Measurements from ENCODE around the gene PIP5K1B. TPM values are rescaled to one million over a fixed set of nuclear protein-coding genes. Genes with fewer than 3 reads are reported as not detected.

PIP5K1B gene
- total and polyA plus RNA-seq, 10 of the 15 experiments (the other 5 are each of a cell fraction or from before 2014, with no cell fraction given): 6.8 to 16.3 (median 10.6) TPM

GRCh38 chr9:69009708-69010107, 304.7 kb downstream of the PIP5K1B start:
- Histone ChIP-seq H3K4me3 (no peak overlapping the region), H3K79me2 (ENCODE audit: control insufficient read depth, insufficient read depth, low read length) (no peaks in the 10 kb centered on the region), H2AFZ (ENCODE audit: control insufficient read depth, low read depth, low read length) (no peak overlapping the region), H3K4me2 (ENCODE audit: control insufficient read depth, insufficient read depth) (no peak overlapping the region), H3K4me1 (ENCODE audit: control insufficient read depth, insufficient read depth, low read length) (peaks cover 10% of the 10 kb centered on the region; the same call in 1 of the 2 replicates), H3K27me3 (replicated peaks in 1 of 2; ENCODE audit: control insufficient read depth in 2 of 2, insufficient read depth in 2 of 2, low read length in 1 of 2) (no peaks in the 10 kb centered on the region), H3K27ac (ENCODE audit: control insufficient read depth, insufficient read depth) (no peak overlapping the region), H4K20me1 (ENCODE audit: control insufficient read depth, insufficient read depth) (no peaks in the 10 kb centered on the region), H3K36me3 (ENCODE audit: control insufficient read depth in 2 of 2, insufficient read depth in 2 of 2, low read length in 1 of 2) (peaks cover 0 to 4% of the 10 kb centered on the region in 2 experiments; a peak in 3 of 4 replicates), H3K9me3 (replicated peaks; ENCODE audit: control insufficient read depth, insufficient read depth, low read length) (no peaks in the 10 kb centered on the region), H3K9ac (ENCODE audit: control insufficient read depth, insufficient read depth, low read length) (no peak overlapping the region)
- ATAC-seq (no peak), FAIRE-seq (peak; percentile 52), DNase-seq (ENCODE audit: low read depth, low spot score) (no peak)
- intact Hi-C loops (cut with micrococcal nuclease; ENCODE audit: unreplicated experiment): no loop called here
- WGBS (ENCODE audit: insufficient coverage, insufficient replicate concordance, low lambda C conversion rate, missing lambda C conversion rate): 25% methylated on average over 1 of the region's 1 CpG
- ChIA-PET POLR2A (no interaction called here), CTCF (interaction anchor here (1.1 kb wide), 1 partner anchor 13 kb away, joined by 4 read pairs; no protein-coding TSS in a partner anchor), RAD21 (ENCODE audit: unreplicated experiment) (no interaction called here), SMC1A (ENCODE audit: uncharacterized antibody, unreplicated experiment) (interaction anchor here (1.2 kb wide), 1 partner anchor 185 kb away, joined by 3 read pairs; no protein-coding TSS in a partner anchor)
- no TSS peak for BruUV-seq (replicated peaks)
- in situ Hi-C loops (cut with MboI): no loop called here
- TF ChIP-seq KLF5 (IDR thresholded peaks at IDR 0.05; ENCODE audit: partially characterized antibody) (no peak), SUZ12 (IDR thresholded peaks at IDR 0.05; ENCODE audit: unreplicated experiment) (no peak), SREBF1 (IDR thresholded peaks at IDR 0.05; ENCODE audit: low read length) (no peak), ELK1 (IDR thresholded peaks at IDR 0.05; ENCODE audit: low read depth, low read length) (no peak), ZSCAN29 (IDR thresholded peaks at IDR 0.05) (no peak), HDAC6 (IDR thresholded peaks at IDR 0.05; ENCODE audit: unreplicated experiment) (no peak), CBFB (IDR thresholded peaks at IDR 0.05; ENCODE audit: low read depth) (no peak), CREB1 (IDR thresholded peaks at IDR 0.05; ENCODE audit: low read depth) (no peak), HDAC2 (IDR thresholded peaks at IDR 0.05) (no peak), BCLAF1 (IDR thresholded peaks at IDR 0.05) (no peak), PAX5 (IDR thresholded peaks at IDR 0.05; ENCODE audit: borderline replicate concordance, low read depth, low read length) (no peak), SIN3A (IDR thresholded peaks at IDR 0.05; ENCODE audit: low read depth, low read length) (no peak), CREM (IDR thresholded peaks at IDR 0.05; ENCODE audit: low read depth) (no peak), ZNF274 (IDR thresholded peaks at IDR 0.05; ENCODE audit: insufficient read depth, insufficient read length) (no peak), CBX5 (IDR thresholded peaks at IDR 0.05; ENCODE audit: low read depth) (no peak), PKNOX1 (IDR thresholded peaks at IDR 0.05) (no peak), ATF3 (IDR thresholded peaks at IDR 0.05; ENCODE audit: borderline replicate concordance, extremely low read depth, low read depth, low read length) (no peak)
- TF ChIP-seq, protein P1, sequence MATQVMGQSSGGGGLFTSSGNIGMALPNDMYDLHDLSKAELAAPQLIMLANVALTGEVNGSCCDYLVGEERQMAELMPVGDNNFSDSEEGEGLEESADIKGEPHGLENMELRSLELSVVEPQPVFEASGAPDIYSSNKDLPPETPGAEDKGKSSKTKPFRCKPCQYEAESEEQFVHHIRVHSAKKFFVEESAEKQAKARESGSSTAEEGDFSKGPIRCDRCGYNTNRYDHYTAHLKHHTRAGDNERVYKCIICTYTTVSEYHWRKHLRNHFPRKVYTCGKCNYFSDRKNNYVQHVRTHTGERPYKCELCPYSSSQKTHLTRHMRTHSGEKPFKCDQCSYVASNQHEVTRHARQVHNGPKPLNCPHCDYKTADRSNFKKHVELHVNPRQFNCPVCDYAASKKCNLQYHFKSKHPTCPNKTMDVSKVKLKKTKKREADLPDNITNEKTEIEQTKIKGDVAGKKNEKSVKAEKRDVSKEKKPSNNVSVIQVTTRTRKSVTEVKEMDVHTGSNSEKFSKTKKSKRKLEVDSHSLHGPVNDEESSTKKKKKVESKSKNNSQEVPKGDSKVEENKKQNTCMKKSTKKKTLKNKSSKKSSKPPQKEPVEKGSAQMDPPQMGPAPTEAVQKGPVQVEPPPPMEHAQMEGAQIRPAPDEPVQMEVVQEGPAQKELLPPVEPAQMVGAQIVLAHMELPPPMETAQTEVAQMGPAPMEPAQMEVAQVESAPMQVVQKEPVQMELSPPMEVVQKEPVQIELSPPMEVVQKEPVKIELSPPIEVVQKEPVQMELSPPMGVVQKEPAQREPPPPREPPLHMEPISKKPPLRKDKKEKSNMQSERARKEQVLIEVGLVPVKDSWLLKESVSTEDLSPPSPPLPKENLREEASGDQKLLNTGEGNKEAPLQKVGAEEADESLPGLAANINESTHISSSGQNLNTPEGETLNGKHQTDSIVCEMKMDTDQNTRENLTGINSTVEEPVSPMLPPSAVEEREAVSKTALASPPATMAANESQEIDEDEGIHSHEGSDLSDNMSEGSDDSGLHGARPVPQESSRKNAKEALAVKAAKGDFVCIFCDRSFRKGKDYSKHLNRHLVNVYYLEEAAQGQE (IDR thresholded peaks at IDR 0.05; ENCODE audit: low read depth, low read length): no peak
